ENCODE results near the gene VPS8.

Gene VPS8

DNA sequence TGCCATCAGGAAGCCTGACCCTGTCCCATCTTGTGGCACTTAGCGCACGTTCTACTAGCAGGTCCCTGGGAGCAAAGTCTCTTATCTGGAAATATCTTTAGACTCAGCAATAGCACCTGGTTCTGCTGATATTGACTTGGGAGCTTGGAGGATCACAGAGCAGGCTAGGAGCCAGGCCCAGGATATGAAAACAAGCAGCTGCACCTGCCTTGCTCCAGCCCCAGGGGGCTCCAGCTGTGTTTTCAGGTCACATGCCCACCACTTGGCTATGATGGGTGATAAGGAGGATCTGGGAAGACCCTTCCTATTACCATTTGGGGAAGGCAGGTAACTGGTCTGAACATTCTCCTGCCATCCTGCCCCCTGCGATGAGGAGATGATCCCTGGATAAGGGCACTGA is 253.1 kb downstream of the VPS8 start:
- DNase-seq: no peak

DNA sequence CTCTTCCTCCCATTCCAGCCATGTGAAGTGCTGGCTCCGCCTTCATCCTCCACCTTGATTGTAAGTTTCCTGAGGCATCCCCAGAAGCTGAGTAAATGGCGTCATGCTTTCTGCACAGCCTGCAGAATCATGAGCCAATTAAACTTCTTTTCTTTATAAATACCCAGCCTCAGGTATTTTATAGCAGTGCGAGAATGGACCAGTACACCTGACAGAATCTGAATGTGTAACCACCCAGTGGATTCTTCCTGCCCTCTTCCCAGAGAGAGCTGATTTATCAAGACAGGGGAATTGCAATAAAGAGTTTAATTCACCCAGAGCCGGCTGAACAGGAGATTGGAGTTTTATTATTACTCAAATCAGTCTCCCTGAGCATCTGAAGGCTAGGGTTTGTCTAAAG is 254.3 kb downstream of the VPS8 start:
- no peak for DNase-seq

DNA sequence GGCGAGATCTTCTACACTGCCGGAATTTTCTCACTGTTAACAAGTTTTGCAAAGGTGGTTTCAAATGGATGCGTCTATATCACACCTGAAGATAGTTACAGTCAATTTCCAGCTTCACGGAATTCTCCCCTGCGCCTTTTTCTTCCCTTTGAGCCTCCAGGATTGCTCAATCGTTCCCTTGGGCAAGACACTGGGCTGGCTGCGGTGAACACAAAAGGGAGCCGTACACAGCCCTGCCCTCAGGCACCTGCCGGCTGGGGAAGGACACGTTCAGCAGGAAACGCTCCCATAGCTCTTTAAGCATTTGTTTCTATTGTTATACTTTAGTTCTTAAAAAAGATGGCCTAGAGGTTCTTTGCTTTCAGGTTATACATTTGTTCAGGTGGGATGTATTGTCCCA is 255.2 kb downstream of the VPS8 start:
- no peak for DNase-seq

DNA sequence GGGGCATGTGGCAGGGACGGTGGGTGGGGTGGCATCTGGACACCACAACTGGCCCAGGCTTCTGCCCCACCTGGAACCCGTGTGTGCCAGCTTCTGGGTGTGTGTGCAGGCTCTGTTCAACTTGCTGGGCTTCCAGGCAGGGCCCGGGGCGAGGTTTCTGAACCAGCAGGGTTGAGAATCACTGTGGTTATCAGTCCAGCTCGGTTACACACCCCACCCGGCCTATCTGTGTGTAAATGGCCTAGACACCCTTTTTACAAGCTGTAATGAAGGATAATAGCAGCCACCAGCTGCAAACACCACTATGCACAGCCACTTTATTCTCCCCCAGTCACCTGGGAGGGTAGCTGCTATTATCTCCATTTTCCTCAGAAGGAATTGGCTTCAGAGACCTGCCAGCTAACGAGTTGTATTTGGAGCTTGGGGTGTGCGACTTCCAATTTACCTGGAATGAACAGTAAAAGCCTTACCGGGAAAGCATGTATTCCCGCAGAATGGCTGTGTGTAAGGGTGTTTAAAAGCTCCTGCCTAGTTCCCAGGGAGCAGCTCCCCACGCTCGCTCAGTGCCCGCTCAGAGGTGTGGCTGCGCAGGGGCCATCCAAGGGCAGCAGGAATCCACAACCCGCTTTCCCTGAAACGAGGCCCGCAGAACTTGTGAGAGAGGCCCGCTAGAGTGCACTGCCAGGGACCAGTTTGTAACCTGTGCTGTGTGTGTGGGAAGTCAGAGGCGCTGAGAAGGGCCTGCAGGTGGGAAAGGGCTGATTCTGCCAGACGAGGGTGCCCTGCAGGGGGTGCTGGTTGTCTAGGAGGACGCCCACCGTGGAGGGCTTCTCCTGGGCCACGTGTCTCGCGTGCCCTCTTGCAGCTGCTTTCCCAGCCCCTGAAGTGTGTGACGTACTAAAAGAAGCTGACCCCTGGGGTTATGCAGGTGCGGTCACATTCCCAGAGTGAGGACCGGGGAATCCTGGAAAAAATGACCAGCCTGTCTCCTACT is 257.4 kb downstream of the VPS8 start:
- no peak for DNase-seq

DNA sequence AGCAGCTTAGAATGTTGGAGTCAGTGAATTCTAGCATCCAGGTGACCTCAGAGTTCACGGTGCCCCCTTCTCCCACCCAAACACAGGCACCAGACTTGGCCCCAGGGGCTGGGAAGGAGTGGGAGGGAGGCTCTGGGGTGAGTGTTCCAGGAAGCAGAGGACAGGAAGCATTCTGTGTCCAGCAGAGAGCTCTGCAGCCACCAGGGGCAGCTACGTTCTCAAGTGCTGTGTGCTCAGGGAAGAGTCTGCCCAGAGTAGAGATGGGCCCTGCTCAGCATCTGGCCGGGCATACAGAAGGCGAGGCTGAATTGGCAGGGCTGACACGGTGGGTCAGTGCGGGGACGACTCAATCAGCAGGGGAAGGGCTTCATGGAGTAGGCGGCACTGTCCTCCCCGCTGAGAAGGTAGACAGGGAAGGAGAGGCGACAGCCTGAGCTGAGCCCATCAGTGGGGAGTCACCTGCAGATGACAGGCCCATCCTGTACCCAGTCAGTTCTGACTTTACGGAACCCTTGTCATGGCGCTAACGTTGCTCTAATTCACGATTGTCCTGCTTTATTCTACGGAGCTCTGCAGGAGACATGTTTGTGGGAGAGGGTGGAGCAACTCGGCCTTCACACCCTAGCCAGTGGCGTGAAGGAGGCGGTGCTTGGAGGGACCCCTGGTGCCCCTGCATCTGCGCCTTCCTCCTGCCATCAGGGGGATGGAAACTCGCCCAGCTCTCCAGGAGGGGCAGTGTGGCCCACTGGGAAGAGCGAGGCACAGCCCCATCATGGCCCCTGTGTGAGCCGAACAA is 258.7 kb downstream of the VPS8 start:
- no peak for DNase-seq

DNA sequence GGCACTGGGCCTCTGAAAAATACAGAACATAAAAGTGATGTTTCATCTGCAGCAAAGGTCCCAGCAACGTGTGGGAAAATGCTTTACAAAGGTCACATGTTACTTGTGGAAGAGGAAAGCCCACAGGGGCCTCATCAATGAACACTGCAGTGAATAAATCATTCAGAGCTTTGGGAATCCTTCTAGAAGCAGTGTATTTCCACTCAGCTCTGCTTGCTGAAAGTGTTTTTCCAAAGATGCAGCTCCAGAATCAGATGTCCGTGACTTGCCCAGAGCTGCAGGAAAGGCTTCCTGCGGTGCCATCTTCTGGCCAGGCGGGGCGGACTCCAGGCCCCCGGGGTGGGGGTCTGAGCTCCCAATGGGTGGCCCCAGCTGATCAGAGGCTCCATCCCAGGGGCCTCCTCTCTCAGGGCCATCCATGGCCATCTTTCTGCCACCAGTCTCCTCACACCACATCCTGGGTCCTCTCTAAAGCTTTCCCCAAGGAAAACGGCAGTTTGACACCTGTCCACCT is 259.4 kb downstream of the VPS8 start:
- no peak for DNase-seq

DNA sequence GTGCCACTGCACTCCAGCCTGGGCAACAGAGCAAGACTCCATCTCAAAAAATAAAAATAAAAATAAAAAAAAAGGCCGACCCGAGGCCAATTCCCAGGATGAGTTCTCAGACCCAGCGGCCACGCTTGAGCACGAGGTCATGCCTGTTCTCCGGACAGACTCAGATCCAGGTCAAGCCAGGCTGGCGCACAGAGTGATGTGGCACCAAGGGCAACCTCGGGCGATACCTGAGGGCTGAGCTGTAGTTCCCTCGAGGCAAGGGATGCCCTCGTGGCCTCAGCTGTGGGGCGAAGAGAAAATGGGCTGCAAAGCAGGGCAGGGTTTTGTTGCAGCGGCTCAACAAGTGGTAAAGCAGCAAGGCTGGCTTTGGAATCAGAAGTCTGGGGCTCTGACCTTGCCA is 263.6 kb downstream of the VPS8 start:
- no peak for DNase-seq

DNA sequence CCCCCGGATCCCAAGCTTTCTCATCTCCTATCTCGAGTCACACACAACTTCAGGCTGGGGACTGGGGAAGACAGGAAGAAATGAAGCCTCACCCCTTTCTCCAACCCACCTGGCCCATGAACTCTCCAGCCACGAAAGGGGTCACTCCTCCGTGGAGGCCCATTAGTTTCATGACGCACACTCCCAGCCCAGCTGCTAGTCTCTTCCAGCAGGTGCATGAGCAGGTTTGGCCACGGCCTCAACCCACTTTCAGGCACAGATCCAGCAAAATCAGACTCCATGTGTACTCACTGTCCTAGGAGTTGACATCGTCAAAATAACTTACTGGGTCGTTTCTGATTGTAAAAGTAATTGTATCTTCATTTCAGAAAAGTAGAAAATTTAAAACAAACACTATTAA is 264.3 kb downstream of the VPS8 start:
- DNase-seq: no peak

DNA sequence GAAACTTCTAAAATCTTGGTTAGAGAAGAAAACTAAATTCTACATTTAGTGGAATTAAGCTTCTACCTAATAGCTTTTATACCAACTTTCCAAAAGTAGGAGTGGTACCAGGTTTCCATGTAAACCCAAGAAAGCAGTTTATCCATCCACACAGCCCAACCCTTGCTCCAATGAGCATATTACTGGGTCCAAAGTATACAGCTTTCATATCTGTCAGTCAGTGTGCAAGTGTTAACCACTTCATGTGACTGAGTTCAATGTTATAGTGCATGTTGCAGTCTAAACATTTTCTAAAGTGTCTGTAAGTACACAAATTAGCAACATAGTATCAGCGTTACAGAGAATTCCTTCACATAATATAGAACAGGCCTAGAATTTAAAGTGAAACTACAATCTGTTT is 267.7 kb downstream of the VPS8 start:
- DNase-seq: no peak

DNA sequence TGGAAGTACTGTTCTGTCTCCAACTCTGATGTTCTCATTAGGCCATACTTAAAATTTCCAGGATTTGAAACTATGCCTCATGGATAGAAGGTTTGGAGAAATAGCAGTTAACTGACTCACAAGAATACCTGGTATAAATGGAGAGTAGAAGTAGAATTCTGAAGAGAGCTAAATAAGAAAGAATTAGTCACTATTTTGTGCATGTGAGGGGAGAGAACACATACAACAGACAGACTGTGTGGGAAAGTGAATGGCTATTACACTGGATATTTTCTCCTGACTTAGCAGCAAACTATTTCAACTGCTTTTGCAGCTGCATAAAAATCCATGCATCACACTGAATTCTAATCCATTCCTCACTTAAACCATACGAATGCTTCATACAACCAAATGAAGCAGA is 269.6 kb downstream of the VPS8 start:
- DNase-seq: no peak

DNA sequence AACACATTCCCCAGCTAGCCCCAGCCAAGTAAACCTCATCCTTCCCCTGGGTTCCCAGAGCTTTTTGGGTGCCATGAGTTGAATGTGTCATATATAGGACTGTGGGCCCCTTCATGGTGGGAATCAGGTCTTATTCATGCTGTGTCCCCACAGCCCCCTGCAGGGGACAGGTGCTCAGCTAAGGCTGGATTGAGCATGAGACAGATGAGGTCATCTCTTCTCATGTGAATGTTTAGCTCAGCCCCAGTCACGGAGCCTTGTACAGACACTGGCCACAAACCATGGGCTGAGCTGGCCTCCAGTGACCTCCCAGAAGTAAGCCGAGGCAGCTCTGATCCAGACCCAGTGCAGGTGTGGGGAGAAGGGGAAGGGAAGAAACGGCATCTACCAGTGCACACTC is 270.2 kb downstream of the VPS8 start:
- DNase-seq: no peak

DNA sequence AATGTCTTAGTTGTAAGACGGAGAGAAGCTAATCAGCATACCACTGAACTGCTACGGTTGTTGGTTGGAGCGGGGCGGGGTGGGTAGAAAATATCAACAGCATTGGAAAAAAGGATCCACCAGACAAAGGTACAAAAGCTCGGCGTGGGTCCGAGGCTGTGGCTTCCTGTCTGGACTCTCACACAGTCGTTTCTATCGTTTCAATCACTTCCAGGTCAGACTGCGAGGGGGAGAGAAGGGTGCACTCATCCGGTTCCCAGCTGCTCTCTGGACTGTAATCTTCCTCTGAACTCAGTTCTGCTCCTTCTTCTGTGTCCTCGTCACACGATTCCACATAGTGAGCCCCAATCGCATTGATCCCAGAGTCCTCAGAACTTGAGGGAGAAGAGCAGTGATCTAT is 270.9 kb downstream of the VPS8 start:
- no peak for DNase-seq

DNA sequence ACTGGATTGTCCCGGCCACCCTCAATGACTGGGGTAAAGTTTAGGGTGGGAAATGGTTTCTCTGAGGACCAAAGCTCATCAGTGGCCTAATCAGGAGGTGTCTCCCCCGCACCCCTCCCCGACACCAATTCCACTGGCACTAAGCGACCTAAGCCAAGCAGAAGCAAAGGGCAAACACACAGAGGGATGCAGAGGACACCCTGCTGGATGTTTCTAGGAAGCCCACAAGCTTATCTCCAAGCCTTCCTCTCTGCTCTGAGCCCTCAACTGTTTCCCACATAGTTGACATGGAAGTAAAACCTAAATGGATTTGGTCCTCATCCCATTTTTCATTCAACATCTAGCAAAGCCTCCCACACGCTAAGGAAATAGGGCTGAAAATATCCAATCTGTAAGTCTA is 272.4 kb downstream of the VPS8 start:
- no peak for DNase-seq

DNA sequence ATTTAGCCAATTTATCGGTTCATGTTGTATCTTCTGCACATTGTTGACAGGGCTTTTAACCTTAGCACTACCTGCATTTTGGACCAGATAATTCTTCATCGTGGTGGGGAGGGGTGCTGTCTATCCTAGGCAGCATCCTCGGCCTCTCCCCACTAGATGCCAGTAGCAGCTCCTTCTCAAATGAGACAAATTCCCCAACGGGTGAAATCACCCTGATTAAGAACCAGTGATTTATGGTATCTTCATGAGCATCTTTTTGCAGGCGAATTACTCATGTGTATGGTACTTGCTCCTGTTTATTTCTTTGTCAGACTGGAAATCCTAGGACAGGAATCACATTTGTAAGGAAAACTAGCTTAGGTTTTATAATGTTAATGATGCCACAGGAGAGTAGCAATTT is 272.9 kb downstream of the VPS8 start:
- no peak for DNase-seq

DNA sequence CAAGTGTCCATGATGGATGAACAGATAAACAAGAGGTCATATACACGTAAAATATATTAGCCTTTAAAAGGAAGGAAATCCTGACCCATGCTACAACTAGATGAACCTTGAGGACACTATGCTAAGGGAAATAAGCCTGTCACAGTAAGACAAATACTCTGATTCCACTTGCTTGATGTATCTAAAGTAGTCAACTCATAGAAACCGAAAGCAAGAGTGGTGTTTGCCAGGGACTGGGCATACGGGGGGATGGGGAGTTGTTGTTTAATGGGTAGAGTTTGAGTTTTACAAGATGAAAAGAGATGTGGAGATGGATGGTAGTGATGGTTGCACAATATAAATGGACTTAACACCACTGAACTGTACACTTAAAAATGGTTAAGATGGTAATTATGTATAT is 275.5 kb downstream of the VPS8 start:
- DNase-seq: no peak

DNA sequence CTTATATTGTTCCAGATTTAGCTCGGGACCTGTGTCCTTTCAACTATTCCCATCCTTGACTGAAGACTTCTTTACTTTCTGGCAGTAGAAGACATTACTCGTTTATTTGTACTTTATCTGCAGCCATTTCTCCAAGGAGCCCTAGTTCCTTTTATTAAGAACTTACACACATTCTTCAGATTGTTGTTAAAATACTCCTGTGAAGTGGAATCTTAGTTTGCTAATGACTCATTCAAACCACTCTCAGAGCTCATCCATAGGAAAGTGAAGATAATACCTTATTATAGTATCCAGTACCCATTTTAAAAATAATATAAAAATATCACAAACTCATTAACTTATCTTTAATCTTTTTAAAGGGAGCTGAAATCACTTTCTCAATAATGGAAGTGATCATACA is 277.4 kb downstream of the VPS8 start:
- DNase-seq: no peak

DNA sequence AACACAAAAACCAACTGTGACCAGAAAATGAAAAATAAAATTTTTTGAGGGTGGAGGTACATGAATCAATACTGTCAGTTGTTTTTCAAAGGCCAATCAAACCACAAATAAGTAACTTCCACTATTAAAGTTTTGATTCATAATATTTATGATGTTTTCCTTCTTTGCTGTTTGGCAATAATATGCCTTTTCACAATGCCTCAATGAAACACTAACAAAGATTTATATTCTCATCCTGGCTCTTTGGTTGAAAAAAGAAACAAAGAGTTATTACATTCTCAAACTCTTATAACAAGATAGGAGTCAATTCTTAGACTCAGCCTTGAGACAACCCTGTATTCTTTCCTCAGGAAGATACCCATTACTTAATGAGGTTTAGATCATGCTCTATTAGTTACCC is 277.8 kb downstream of the VPS8 start:
- DNase-seq: no peak

DNA sequence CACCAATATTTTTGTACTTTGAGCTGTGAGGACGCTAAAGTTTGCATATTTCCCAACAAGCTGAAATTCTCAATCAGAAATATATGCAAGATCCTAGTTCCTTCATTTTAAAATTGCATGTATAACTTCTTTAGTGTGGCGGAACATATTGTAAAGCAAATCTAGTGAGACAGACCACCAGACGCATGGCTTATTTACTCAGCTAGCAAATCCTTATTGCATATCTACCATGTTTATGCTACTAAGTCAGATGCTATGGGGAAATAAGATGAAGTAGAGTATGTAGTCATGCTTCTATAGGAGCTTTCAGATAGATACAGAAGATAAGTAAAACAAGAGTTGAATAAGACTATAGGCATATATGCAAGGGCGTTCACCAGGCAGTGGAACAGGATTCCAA is 278.8 kb downstream of the VPS8 start:
- DNase-seq: no peak

DNA sequence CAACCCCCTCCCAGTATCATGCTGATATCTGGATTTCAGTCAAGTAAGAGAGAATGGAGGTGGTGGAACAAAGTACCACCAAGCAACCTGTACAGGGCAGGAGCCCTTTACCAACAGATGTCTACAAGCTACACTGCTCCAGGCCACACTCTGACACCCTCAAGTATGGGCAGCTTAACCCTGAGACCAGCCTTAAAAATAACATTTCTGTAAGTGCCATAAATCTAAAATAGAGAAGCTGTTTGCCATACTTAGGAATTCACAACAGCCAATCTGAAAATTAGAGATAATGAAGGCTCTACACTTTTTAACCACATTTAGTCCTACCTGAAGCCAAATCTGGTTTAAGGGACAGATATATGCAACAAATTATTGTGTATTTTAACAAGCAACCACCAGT is 281.1 kb downstream of the VPS8 start:
- DNase-seq: no peak

DNA sequence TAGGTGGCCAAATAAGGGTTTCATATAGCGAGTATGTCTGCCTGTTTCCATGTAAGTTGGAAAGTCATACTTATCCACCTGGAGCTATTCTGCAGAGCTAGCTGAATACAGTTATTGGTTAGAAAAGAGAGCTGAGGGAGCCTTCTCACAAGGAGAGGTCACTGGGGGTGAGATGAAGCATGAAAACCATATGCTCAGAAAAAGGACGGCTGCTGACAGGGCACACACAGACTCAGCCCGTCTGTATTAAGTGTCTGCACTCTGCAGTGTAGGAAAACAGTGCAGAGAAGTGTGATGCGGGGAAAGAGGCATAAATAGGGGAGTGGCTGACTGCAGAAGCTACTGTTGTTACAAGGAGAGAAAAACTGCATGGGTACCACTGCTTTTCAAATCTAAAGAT is 282.7 kb downstream of the VPS8 start:
- no peak for DNase-seq

Data from NCI-H1417 treated with DMSO at 0.1 percent for 48 hours (cell line).